B cell (primary cell): Measurements from ENCODE around the gene NFATC2.

Source experiments
- CTCF ChIP-seq: fragments of 200-600 bp; IDR thresholded peaks from one replicate; pipeline ENCODE4 v1.8.0; 2022; ENCODE audit warnings: antibody characterized with exemption, mild to moderate bottlenecking
- EZH2 ChIP-seq: IDR thresholded peaks from 2 replicates; pipeline ENCODE4 v1.6.1; 2012; ENCODE audit warnings: borderline replicate concordance, low read depth, mild to moderate bottlenecking, moderate library complexity, low read length; ENCODE audit not compliant: insufficient read depth, poor library complexity, severe bottlenecking

GRCh38 chr20:51386586-51386985, 155.9 kb downstream of the NFATC2 start:
- no peak for TF ChIP-seq CTCF
- no peak for TF ChIP-seq EZH2
